HG03095 (cell line): ENCODE data around the gene TMEM54.

Experiments used
- ATAC-seq: cut with Tn5 transposase; IDR thresholded peaks from one replicate; pipeline ENCODE4 v1.9.1; 2021; ENCODE audit warnings: moderate library complexity; ENCODE audit not compliant: unreplicated experiment

Gene TMEM54

DNA sequence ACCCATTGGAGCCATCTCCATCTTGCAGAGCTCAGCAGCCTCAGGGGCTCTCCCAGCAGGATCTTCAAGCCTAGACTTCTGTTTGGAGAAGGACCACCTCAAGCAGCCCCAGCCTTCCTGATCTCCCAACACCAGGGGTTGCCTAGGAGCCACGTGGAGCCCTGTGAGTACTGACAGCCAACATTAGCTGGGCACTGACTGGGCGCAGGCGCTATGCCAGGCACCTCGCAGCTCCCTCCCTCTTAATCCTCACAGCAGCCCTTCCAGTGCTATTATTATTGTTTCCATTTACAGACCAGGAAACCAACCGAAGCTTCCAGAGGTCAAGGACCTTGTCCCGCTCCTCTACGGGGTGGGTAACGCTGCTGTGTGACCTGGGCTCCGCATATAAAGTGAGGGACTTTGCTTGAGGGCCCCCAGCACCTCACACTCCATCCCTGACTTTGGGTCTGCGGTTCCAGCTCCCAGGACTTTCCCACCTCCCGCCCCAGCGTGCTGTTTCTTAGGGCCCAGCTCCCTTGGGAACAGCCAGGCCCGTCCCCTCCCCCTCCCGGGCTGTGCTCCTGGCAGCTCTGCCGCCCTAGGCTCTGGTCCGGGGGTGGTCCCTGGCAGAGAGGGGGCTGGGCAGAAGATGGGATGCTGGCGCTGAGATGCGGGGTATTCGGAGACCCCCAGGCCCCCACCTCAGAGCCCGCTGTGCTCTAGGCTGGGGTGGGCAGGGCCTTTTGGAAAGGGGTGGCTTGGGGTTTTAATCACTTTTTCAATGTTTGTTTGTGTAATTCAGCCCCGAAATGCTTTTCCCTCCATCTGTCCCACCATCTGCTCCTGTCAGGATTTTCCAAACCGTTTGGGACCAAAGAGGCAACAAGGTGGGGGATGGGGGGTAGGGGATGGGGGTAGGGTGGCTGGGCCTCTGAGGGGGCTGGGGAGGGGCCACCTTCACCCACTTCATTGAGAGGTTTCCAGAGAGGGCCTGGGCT, 19.0 kb downstream of the TMEM54 start:
- ATAC-seq = no peak

DNA sequence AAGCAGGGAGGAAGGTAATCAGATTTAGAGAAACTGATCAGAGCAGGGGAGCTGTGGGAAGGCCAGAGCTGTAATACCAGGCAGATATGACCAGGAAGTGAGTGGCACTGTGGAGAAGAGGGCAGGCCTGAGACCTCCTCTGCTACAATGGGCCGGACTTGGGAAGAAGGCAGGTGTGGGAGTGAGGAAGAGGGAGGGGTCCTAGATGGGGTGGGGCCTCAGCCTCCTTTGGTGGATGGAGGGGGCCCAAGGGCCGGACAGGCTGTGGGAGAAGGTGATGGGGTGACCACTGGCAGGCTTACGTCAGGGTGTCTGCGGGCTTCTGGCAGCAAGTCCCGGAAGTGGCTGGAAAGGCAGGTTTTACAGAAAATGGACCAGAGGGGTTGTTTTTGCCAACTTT, 19.9 kb downstream of the TMEM54 start:
- no peak for ATAC-seq

DNA sequence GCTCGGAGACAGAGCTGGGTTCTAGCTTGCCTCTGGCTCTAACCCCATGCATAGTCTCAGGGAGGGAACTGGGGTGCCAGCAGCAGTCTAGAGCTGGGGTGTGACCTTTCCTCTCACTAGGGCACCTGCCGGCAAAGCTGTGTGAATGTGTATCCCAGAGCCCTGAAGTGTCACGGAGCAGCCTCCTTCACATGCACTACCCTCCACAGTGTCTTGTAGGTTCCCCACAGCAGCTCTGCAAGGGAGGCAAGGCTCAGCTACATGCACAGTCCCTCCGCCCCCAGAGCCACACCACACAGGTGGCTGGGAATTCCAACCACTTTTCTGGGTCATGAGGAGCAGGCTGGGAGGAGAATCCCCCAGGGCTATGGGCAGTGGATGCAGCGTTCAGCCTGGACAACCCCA, 22.6 kb downstream of the TMEM54 start:
- ATAC-seq = no peak

DNA sequence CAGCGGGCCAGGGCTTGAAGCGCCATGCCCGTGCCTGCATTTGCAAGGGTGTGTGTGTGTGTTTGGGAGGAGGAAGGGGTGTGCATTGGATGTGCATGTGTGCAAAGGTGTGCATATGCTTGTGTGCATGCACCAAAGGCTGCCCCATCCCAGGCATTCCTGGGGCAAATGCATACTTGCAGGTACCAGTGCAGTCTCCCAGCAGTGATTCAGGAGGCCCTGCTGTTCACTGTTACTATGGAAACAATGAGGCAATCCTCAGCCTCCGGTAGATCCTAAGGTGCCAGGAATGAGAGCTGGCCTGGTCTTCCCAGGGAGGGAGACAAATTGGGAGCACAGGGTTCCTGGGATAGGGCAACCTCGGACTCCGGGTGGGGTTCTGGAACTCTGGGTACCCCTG, 23.0 kb downstream of the TMEM54 start:
- no peak for ATAC-seq

DNA sequence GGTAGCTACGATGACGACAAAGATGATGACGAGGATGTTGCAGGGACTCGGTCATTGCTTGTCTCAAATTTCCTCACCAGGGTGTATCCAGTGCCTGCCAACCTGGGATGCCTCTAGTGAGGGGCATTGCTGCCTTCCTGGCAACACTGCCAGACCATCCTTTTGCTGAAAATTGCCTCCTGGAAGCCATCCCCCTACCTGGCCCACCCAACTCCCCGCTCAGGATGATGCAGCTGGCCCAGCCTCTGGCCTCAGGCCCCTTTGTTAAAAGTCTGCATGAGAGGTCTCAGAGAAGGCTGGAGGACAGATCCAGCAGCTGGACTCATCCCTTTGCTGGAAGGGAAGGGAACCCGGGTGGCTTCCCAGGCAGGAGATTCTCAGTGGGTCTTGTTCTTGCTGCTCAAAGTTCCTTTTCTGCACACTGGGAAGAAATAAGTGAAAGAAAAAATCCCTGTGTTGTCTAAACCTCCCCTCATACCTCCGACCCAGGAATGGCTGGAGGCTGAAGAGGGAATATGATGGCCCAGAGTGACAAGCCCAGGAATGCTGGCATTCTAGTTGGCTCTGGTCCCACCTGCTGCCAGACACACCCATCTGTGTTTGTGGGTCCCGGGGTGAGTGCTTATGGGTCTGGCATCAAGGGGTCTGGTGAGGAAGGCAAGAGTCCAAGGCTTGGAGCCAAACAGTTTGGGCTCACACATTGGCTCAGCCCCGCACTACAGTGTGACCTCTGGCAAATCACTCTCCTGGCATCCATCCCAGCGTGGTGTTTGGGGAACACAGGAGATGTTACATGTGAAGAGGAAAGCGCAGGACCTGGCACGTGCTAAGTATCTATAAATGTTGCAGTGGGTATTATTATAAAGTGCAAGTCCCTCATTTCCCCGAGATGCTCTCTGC, 23.7 kb downstream of the TMEM54 start:
- ATAC-seq = no peak

DNA sequence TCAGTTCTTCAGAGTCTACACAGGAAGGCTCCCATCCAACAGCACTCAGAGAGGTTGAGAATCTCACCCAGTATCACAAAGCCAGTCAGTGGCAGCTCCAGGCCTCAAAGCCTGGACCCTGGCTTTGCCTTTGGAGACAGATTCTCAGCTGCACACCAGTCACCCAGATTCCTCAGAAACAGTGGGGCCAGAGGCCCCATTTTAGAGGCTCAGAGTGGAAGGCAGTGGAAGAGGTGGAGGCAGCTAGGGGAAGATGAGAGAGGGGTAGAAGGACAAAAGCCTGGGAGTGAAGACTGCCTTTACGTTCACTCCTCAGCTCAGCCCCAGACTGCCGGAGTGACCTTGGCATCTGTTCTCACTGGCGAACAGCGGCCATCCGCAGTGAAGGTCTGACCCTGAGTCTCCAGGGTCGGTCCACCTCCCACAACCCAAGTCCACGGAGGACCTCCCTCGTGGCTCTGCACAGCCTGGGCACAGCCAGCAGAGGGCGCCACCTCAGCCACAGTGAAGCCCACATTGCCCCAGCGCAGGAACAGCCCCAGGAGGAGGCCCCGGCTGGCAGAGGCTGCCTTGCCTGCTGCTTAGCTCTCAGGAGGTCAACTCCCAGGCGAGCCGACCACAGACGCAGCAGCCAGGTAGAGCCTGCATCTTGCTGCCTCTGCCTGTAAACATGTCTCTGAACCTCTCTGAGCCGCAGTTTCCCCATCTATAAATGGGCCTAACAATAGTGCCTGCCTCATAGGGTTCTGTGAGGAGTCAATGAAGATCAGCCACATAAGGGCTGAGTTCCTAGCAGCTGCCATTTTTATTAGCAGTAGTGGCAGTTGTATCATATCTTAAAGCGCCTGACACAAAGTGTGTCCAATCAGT, 24.6 kb downstream of the TMEM54 start:
- ATAC-seq = no peak

DNA sequence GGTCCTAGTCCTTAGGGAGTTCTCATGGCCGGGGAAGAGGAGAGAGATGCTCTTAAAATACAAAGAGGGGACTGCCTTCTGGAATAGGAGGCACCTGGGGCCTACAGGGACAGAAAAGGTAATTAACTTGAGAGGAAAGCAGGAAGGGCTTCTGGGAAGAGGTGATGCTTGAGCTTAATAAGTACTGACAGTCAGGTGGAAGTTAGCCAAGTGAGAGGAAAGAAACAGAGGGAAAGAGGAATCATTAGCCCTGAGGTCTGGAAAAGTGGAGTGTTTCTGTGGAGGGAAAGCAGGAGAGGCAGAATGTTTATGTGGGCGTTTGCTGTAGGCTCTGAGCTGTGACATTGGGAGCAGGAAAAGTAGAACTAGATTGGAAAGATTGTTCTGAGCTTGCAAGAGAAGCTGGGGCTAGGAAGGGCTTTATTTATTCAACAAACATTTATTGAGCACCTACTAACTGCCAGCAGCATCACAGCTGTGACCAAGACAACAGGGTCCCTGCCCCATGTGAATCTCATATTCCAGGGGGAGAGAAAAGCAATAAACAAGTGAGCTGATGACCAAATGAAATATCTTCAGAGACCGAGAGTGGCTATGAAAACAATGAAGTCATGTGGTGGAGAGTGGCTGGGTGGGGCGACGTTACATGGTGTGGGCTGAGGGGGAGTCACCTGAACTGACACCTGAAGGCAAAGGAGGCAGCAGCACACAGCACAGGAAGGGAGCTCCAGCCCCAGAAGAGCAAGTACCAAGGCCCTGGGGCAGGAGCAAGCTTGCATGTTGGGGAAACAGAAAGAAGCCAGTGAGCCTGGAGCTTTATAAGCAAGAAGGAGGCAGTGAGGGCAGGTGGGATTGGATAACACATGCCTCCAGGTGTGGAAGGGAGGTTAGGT, 26.1 kb downstream of the TMEM54 start:
- ATAC-seq = no peak

DNA sequence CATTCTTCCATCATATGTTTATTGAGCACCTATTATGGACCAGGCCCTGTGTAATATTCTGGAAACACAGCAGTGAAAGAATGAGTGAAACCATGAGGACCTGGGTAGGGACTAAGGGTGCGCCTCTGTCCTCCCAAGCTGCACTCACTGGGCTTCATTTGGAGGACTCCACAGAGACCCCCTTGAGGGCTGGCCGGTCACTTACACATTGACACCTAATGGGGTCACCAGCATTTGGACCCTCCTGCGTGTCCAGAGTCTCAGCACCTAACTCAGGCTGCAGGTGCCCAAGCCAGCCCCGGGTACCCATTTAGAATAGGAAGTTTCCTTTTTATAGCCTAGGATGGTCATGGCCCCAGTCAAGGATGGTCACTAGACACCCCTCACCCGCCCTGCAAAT, 27.7 kb downstream of the TMEM54 start:
- no peak for ATAC-seq

DNA sequence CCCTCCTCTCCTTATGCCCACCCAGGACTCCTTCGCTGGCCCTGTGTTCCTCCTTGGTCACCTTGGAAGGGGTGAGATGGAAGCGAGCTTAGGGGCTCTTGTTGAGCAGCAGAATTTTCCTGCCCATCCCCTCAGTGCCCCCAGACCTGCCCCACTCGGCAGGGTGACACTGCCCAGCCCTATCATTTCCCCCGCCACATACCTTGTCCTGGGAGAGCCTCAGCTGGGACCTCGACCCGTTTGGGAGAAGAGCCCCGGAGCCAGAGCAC, 29.1 kb downstream of the TMEM54 start:
- ATAC-seq = no peak

DNA sequence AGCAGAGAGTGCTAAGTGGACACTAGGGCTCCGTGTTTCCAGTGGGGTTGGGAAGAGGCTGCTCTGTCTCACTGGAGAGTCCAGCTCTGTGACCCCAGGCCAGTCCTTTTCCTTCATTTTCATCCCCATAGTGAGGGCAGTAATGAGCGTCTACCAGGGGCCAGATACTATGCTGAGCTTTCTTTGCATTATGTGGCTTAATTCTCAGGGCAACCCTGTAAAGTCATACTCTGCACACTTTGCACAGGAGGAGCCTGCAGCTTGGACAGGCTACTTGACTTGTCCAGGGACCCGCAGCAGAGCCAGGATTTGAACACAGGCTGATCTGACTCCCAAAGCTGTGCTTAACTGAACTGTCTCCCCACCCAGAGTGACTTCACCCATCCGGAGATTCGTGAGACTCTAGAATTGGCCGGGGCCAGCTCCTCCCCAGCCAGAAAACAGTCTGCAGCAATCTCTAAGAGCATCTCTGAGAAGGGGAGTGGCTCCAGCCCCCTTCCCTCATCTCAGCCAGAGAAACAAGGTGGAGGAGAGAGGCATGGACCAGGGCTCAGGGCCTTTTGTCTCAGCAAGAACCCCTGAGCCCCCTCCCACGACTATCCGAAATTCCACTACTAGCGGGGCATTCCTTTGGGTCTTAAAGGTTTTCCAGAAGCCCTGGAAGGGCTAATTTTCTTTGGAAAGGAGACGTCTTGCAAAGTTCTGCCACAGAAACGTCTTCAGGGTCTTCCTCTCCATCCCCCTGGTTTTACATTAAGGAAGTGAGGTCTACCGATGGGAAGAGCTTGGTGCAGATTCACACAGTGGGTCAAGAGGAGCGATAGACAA, 29.6 kb downstream of the TMEM54 start:
- no peak for ATAC-seq

DNA sequence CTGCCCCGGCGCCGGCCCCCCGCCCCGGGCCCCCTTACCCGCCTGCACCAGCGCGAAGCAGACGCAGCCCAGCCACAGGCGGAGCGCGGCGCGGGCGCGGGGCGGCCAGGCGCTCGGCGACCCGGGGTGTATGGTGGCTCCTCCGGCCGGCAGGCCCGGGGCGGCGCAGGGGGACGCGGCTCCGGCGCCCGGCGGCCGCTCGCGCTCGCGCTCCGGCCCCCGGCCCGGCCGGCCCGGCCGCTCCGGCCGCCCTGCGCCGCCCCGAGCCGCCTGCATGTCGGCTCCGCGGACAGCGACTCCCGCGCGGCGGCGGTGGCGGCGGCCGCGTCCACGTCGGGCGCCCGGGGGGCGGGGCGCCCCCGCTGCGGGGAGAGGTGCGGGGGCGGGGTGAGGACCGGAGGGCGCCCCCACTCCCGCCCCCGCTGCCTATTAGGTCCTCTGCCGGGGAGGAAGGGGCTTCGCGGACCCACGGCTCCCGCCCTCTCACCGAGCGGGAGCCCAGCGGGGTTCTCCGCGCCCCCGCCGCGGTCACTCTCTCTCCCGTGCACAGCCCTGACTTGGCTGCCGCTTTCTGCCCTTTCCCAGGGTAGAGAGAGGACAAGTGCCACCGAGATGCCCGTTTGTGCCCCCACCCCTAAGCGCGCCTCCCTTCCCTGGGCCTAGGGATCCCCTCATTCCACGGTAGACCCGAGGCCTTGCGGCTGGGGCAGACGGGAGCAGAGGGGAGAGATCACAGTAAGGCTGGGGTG, 30.4 kb downstream of the TMEM54 start, which contains the start of gene FNDC5:
Gene FNDC5 (minus strand): TSS at position 298 of the 749 bp plus-strand sequence.
- no peak for ATAC-seq

DNA sequence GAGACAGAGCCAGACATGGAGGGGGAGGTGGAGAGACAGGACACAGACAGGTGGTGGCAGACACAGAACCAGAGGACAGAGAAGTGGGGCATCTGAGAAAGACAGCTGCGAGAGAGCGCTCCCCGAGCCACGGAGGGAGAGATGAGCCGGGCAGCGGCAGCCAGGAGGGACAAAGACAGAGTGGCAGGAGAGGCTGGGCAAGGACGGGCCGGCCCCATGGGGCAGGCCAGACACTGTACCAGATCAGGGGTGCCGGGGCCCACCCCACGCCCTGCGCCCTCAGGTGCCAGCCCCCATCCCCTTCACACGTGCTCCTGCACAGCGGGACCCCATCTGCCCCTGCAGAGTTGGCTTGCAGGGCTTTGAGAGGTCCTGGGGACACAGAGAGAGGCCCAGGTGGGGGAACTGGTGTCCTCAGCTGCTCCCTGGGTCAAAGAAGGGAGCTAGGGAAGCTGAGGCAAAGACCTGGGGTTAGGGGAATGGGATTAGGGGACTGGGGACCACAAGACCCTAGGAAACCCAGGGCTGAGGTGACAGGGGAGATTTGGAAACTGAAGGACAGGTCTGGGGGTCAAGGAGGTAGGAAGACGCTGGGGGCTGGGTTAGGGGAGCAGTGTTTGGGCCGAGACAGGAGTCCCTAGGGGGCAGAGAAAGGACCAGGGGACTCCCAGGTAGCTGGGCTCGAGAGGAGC, 31.1 kb downstream of the TMEM54 start:
- ATAC-seq = no peak

DNA sequence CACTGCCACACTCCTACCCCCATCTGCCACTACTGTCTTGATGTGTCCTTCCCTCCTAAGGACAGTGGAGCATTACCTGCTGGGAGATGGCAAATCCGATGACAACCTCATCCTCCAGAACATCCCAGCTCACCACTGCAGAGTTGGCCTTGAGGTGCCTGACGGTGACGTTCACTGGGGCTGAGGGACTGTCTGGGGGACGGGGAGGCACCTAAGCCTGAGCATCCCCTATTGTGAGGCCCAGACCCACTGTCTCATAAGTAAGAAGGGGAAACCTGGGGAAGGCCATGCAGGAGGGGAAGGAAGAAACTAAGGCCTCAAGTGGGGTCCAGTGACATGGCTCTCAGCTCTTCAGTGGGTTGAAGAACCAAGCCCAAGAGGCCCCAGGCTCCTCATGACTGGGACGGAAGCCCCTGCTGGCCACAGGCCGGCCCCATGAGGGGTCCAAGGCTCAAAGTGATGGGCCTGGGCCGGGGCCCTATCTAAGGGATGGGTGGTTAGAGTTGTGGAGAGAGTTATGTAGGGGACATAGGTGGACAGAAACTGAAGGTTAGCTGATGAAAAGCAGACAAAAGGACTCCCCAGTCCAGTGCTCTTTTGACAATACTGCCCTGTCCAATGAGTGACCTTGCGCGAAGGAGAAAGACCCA, 32.3 kb downstream of the TMEM54 start:
- no peak for ATAC-seq

DNA sequence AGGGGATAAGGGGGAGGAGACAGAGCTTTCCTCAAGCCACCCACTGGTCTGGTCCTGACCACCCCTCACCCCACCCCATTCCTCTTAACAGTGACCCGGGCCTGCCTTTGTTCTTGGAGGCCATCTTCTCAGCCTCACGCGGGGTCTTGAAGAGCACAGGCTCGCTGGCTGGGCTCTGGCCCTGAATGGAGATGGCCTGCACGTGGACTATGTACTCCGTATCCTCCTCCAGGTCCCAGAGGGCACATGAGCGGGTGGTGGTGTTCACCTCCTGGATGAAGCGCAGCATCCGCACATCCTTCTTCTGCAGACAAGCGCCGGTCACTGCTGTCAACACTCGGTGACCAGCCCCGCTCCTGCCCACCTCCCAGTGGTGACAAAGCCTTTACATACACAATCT, 33.1 kb downstream of the TMEM54 start:
- ATAC-seq = no peak

DNA sequence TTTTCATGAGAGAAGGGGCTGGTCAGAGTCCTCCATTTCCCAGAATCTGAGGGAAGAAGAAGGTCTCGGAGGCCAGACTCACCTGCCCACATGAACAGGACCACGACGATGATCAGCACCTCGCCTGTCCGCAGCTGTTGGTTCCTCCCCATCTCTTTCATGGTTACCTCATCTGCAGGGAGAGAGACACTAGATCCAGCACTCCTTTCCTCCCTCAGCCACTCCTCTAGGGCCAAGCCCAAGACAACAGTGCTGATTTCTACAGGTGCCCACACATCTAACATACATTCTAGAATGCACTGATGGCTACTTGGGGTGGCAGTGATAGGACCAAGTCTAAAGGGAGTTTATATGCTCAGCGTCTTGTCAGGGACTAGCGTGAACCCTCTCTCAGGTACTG, 33.5 kb downstream of the TMEM54 start:
- no peak for ATAC-seq

DNA sequence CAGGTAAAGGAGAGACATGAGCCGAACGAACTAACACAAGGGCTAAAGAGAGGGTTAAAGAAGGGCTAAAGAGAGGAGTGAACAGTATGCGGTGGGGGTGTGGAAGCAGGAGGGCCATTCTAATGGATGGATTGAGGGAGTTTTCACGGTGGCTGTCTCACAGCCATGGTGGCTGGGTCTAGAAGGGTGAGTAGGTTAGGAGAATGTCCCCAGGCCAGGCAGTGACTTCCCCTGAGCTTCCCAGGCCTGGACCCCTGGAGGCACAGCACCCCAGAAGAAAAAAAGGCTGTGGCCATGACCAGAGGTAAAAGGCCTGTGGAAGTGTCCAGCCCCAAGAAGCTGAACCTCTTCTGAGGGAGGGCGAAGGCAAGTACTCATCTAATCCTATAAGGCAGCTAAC, 34.0 kb downstream of the TMEM54 start:
- no peak for ATAC-seq

DNA sequence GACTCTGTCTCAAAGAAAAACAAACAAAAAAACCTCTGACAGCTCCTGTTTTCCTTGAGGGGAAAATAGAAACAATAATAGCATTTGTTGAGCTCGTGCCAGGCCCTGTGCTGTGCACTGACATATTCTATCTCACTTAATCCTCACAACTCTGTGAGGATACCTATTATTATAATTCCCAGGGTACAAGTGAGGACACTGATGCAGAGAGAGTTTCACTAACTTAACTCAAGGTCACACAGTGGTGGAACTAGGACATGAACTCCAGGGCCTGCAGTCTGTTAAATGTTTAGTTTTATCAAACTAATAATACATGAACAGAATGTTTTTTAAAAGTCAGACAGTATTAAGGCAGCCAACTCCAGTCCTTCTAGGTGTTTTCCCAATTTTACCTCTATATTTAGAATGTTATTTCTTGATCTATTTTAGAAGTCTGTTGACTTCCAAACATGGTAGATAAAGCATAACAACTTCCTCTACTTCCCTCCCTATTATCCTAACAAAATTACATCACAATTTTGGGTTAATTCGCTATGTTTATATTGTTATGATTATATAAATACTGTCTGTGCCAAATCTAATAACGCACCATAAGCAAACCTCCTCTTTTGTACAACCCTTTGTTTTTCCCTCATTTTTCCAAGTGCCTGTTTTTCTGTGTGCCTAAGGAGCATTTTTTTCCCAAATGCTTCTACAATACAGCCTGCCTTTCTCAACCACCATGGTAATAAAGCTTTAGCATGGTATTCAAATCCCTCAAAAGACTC, 35.4 kb downstream of the TMEM54 start:
- no peak for ATAC-seq
